GM19395 (cell line): ENCODE measurements around the gene AAMP.
"Not testable (repeated sequence)": the region's sequence is repeated elsewhere in the genome, so short reads cannot be mapped to it uniquely, and the experiment has no call there.

ENCODE experiments used
- ATAC-seq: cut with Tn5 transposase; IDR thresholded peaks from one replicate; pipeline ENCODE4 v1.9.1; 2021; ENCODE audit warnings: mild to moderate bottlenecking, moderate library complexity; ENCODE audit not compliant: unreplicated experiment

Gene AAMP

GRCh38 chr2:218275371-218276072 lies 5.6 kb upstream of the AAMP start:
- ATAC-seq = no peak

GRCh38 chr2:218274586-218274985 lies 4.6 kb upstream of the AAMP start:
- ATAC-seq = no peak

- ATAC-seq = no peak
These were observed 3.9 kb upstream of the AAMP start for GRCh38 chr2:218273908-218274249.

GRCh38 chr2:218273214-218273907 lies 3.4 kb upstream of the AAMP start:
- not testable (repeated sequence) for ATAC-seq

GRCh38 chr2:218272531-218273212 lies 2.7 kb upstream of the AAMP start:
- no peak for ATAC-seq

DNA sequence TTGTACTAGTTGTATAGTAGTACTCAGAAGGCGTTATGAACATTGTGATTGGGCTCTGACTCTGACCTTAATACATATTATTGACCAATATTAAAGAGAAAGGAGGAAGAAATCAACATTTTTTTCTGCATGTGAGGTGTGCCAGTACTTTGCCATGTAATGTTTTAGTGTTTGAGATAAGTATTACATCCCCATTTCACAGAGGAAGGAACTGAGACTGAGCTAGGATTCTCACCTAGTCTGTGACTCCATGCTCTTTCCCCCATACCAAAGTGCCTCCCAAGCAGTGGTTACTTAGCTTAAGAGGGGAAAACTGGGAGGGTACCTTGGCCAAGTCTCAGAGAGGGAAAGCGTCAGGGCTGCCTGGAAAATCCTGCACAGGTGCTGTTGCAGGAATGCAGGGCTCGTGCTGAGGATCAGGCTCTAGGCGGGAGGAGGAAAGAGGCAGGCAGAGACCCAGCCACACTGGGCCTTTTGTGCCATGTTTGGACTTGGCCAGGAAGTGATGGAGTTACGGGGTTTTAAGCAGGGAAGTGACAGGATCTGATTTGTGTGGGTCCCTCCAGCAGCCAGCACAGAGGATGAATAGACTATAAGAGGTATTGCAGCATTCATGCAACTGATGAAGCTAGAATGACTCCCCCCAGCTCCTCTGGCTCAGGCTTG lies 2.1 kb upstream of the AAMP start:
- no peak for ATAC-seq

DNA sequence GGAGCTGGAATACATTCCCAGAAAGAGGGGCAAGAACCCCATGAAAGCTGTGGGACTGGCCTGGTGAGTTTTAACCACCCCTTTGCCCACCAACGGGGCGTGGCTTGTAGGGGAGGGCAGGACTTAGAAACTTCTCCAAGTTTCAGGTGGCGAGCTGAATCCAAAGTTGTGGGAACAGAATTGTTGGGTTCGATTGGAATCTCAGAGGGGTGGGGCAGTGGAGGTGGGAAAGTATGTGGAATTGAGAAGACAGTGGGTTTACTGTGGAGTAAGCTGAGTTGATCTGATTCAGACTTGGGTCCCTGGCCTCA lies 1.5 kb upstream of the AAMP start:
- no peak for ATAC-seq

GRCh38 chr2:218270721-218271486 lies 967 bp upstream of the AAMP start:
- no peak for ATAC-seq

DNA sequence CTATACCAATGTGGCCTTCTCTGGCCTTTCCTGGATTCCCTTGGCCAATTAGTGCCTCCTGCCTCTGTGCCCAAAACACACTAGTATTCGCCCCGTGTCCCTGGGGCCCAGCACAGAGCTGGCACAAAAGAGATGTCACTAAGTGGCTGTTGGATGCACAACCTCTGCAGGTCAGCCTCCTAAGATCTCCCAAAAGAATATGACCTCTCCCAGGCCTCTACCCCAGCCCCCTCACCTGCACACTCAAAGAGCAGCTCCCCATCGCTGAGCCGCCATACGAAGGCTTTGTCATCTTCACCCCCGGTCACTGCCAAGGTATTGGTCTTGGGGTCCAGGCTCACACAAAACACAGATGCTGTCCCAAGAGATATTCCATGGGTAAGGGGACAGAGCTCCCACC lies 2.7 kb downstream of the AAMP start:
- ATAC-seq = no peak

GRCh38 chr2:218266316-218266979 lies 3.5 kb downstream of the AAMP start:
- no peak for ATAC-seq

GRCh38 chr2:218265626-218266025 lies 4.3 kb downstream of the AAMP start:
- ATAC-seq = no peak

DNA sequence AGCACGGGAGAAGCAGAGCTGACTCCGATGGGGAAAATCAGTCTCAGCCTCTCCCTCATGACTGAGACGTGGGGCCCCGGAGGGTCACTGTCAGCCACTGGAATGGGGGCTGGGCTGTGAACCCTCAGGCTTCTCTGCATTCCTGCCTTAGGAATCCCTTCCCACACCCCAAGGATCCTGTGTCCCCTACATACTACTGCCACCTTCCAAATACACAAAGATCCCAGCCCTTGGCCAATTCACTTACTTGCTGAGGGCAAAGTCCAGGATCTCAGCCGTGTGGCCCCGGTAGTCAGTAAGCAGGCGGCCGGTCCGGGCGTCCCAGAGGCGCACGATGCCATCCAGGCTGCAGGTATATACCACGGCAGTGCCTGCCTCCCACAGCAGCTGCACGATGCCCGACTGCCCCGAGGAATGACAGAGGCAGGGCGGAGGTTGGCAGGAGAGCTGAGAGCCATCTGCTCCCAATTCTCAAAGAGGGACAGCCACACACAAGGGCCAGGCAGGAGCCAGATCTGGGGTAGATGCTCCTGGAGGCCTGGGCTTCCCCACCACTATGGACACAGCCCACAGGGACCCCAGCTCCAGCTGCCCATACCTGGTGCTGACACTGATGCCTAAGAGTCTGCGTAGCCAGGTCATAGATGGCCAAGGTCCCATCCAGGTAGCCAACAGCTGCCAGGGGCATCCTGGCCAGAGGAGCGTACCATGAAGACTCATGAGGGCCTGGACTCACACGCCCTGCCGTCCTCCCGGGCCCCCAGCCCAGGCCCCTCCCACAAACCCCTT lies 5.0 kb downstream of the AAMP start:
- ATAC-seq = no peak

- no peak for ATAC-seq
These were observed 5.9 kb downstream of the AAMP start for GRCh38 chr2:218263817-218264641.

DNA sequence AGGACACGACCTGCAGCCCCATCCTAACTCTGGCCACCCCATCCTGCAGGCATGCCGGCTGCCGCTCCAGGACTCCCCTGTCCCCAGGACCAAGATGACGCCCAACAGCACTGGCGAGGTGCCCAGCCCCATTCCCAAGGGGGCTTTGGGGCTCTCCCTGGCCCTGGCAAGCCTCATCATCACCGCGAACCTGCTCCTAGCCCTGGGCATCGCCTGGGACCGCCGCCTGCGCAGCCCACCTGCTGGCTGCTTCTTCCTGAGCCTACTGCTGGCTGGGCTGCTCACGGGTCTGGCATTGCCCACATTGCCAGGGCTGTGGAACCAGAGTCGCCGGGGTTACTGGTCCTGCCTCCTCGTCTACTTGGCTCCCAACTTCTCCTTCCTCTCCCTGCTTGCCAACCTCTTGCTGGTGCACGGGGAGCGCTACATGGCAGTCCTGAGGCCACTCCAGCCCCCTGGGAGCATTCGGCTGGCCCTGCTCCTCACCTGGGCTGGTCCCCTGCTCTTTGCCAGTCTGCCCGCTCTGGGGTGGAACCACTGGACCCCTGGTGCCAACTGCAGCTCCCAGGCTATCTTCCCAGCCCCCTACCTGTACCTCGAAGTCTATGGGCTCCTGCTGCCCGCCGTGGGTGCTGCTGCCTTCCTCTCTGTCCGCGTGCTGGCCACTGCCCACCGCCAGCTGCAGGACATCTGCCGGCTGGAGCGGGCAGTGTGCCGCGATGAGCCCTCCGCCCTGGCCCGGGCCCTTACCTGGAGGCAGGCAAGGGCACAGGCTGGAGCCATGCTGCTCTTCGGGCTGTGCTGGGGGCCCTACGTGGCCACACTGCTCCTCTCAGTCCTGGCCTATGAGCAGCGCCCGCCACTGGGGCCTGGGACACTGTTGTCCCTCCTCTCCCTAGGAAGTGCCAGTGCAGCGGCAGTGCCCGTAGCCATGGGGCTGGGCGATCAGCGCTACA lies 7.0 kb downstream of the AAMP start:
- no peak for ATAC-seq

DNA sequence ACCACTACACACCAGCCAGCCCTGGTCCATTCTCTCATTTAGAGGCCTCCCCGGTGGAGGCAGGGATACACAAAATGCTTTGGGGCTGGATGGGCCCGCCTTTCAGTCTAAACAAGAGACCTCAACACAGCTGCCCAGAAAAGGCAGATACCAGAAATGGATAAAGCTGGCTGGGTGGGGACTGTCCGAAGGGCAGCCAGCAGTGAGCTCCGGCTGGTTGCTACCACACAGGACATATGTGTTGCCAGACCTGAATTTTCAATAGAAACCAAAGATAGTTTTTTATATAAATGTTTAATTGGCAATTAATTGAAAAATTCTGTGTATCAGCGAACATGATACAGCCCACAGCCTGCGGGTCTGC lies 7.7 kb downstream of the AAMP start:
- ATAC-seq = no peak

DNA sequence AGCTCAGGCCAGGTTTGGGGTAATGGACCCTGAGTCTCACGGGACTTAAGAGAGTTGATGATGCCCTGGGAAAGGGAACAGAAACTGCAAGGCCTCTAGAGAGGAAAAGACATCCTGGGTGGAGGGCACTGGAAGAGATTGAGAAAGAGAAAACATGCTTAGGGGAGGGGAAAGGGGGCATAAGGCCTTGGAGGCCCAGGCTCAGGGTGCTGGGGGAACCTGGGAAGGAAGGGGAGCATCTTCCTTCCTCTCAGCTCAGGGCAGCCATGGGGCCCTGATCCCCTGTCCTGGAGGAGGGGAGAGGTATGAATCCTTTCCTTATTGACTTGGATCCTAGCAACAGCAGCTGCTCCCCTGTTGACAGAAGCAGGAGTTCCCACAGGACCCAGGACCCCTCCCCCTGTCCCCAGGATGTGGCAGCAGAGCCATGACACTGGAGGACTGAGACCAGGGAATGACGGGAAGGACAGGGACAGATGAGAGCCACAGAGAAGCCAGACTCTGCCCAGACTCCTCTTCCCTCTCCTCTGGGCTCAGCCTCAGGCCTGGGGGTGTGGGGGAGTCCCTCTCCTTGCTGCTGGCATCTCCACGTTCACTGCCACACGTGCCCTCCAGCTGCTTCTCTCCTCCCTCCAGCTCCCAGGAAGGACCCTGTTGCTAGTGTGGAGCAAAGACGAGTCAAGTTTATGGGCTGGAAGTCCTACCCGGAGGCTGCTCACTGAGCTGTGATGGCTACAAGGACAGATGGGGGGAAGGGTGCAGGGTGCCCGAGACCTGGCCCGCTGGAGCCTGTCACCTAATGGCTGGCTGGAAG lies 8.3 kb downstream of the AAMP start:
- ATAC-seq = no peak
